ENCODE results near the gene GDAP1L1.

The GDAP1L1 gene

DNA sequence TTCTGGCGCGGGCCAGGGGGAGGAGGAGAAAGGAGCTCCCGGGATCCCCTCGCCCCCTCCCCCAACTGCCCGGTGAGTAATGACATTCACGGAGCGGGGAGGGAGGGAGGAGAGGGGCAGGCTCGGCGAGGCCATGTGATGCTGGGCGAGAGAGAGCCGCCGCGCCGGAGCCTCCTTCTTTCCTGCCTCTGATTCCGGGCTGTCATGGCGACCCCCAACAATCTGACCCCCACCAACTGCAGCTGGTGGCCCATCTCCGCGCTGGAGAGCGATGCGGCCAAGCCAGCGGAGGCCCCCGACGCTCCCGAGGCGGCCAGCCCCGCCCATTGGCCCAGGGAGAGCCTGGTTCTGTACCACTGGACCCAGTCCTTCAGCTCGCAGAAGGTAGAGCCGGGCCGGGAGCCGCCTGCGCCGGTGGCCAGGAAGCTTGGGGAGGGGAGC, at the start of gene GDAP1L1:
TSS of gene GDAP1L1 (plus strand) at position 178 of the 441 bp plus-strand sequence. CDS start at position 205, 27 bp downstream.
- DNase-seq (ENCODE audit: low spot score), result no peak

DNA sequence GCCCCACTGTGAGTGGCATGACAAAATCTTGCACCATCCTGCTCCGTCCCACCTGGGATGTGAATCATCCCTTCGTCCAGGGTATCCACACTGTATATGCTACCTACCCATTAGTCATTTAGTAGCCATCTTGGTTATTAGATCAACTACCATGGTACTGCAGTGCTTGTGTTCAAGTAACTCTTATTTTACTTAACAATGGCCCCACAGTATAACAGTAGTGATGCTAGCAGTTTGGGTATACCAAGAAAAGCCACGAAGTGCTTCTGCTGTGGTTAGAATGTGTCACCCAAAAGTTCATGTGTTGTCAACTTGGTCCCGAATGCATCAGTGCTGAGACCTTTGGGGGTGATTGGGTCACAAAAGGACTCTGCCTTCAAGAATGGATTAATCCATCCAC, 48.2 kb upstream of the GDAP1L1 start:
- DNase-seq (ENCODE audit: low spot score), result no peak

DNA sequence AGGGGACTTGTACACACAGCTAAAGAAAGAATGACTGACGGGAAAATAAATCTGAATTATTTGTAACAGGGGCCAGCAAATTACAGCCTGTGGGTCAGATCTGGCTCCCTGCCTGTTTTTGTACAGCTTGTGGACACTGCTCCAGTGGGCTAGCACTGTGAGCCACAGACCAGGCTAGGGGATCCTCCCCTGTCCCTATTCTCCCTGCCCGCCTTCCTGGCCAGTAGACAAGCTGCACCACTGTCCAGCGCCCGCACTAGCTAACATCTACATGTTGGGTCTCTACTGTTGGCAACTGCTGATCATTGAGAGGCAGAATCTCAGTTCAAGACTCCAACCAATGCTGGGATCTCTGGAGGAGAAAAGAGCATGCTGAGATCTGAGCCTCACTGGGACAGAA, 47.2 kb upstream of the GDAP1L1 start:
- no peak for DNase-seq (ENCODE audit: low spot score)

DNA sequence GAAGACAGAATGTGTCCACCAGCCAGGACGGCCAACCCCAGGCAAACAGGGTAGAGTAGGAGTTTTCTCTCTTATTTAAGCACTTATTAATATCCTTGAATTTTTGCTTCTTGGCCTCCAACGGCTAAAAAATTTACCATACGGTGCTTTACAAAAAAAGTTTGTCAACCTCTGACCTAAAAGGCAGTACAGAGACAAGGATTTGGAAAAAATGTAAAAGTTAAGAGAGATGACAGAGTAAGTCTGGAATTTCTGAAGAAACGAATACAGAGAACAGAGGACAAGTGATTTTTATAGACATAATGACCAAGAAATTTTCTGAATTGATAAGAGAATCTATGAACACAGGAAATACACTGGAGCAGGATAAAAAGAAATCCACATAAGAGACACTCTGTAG, 46.7 kb upstream of the GDAP1L1 start:
- DNase-seq (ENCODE audit: low spot score), result no peak

DNA sequence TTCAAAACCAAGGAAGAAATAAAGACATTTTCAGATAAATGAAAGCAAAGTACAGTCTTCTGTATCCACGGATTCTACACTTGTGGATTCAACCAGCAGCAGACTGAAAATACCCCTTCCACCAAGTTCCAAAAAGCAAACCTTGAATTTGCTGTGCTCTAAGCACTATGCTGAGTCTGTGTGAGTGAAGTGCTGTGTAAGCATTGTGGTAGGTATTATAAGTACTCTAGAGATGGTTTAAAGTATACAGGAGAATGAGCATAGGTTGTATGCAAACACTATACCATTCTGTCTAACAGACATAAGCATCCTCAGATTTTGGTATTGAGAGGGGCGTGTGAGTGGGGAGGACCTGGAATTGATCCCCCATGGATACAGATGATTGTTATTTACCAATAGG, 46.1 kb upstream of the GDAP1L1 start:
- no peak for DNase-seq (ENCODE audit: low spot score)

DNA sequence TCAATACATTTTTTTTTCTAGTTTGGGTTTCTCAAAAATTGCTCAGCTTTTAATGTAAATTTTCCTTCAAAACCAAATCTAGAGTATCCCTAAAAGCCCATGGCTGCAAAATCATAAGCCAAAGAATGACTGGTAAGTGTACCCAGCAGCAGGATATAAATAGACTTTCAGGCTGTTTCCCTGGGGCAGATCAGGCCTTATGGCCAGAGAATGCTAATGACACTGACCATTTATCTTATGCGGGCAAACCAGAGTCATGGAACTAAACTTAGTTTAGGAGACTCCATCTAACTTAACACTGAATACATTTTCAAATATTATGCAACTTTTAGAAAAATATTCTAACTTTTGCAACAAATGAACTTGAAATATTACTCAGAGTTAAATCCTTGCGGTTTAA, 43.9 kb upstream of the GDAP1L1 start:
- no peak for DNase-seq (ENCODE audit: low spot score)

DNA sequence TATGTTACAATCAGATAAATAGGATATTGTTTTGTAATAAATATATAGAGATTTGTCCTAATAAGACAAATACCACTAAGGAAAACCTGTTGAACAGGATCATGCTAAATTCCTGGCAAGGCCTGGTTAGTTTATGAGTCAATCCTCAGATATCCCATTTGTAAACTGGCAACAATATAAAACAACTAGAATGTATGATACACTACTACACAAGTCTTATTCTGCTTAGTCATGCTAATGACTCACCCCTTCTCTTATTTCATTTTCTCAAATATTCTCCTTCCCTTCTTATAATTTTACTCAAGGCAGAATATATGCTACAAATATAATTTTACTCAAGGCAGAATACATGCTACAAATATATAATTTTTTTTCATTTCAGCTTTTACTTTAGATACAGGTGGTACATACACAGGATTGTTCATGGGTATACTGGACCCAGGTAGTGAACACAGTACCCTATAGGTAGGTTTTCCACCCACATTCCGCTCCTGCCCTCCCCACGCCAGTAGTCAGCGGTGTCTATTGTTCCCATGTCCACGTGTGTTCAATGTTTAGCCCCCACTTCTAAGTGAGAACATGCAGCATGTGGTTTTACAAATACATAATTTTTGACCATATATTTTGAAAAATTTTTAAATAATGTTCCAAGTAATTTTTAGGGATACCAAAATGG, 42.8 kb upstream of the GDAP1L1 start:
- DNase-seq (ENCODE audit: low spot score), result no peak

DNA sequence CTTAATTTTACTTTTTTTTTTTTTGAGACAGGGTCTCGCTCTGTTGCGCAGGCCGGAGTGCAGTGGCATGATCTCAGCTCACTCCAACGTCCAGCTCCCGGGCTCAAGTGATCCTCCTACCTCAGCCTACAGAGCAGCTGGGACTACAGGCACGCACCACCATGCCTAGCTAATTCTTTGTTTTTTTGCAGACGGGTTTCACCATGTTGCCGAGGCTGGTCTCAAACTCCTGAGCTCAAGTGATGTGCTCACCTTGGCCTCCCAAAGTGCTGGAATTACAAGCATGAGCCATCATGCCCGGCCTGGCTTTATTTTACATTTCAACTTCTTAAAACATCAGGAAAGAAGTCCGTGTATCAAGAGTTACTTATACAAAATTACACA, 42.3 kb upstream of the GDAP1L1 start:
- no peak for DNase-seq (ENCODE audit: low spot score)

DNA sequence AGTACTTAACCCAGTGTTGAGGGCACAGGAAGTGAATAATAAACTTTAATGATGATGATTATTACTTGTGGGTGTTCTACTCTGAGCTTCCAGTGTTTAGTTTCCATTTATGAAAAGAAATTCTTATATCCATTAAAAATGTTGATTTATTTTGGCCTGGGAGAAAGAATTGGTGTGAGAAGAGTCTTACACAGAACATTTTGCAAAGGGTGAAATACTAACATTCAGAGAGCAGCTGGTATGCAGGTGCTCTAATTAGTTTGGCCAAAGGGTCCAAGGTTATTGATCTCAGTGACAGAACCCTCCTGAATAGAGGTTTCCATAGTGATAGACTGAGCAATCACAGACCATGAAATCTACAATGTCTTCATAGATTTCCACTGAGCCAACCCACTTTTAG, 41.0 kb upstream of the GDAP1L1 start:
- no peak for DNase-seq (ENCODE audit: low spot score)

DNA sequence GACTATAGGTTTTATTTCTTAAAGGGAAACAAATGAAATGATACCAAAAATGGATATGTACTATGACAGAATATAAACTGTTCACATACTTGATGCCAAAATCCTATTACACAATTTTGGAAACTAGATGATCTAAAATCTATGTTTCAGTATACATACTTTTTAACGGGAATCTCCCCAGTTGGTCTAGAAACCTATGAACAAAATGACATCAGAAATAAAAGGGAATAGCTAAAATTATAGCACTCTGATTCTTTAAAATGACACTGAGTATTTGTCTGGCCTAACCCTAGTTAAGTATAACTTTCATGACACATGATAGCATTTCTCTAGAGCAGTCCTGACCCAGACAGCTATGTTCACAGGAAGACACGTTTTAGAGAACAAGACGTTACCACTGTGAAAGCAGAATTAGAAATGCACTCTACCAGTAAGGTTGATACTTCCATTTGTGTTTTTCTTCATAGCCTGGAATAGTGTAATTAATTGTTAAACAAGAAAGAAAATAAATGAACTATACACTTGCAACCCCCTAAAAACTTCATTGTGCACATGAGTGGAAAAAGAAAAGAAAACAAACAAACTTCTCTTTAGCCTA, 39.9 kb upstream of the GDAP1L1 start:
- DNase-seq (ENCODE audit: low spot score), result no peak

DNA sequence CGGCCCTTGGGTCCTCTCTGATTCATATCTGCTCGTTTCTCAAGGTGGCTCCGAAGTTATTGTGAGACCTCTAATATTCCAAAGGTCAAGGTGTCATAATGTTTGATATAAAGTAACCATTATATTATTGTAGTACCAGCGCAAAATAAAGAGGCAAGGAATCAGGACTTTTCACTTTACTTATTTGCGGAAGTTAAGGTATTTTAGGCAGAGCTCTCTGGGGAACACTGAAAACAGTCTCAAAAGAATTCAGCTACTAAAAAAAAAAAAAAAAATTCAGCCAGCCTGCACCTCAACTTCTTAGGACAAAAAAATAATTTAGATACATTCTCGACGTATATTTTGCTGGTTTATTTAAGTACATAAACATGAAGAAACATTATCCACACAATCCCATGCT, 38.9 kb upstream of the GDAP1L1 start:
- no peak for DNase-seq (ENCODE audit: low spot score)

DNA sequence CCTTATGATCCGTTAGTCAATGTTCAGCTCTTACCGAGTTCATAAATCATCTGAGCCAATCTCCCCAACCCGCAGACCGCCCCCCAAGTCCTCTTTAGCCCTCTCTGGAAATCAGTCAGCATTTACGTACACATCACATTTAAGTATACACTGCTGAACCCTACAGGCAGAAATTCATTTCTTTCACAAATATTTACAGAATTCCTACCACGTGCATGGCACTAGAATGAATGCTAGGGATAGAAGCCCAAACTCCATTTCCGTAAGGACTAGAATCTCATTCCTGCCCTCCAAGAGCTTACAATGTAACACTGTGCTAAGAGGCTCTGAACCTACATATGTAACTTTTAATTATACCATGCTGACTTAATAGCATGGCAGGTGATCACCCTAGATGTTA, 38.3 kb upstream of the GDAP1L1 start:
- no peak for DNase-seq (ENCODE audit: low spot score)

DNA sequence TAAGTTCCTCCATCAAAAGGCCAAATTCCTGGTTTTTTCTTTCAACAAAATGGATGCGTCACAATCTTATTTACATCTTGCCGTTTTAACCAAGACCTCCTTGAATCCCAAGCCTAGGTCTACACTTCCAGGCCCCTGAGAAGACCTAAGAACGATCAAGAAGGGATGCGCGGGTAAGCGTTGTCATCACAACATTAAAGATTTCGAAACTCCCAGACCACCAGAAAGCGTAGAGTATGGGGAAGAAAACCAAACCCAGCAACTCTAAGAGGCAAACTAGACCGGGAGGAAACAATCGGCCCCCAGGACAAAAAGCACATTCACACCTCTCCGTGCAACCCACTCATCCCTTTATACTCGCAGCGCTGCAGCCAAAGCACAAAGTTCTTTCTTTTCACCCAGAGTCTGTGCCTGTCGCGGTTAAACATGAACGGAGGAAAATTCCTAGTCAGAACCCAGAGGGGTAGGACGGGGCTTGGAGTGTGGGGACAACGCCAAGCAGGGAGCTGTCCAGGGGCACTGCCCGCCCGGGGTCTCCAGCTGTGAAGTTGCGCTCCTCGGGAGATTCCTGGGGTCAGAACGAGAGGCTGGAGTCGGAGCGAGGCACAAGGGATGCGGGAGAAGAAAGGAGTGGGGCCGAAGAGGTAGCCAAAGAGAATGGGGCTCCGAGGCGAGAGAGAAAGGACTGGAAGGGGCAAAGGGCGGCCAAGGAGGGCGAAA, 37.3 kb upstream of the GDAP1L1 start:
- peak; percentile 36 for DNase-seq (ENCODE audit: low spot score)

DNA sequence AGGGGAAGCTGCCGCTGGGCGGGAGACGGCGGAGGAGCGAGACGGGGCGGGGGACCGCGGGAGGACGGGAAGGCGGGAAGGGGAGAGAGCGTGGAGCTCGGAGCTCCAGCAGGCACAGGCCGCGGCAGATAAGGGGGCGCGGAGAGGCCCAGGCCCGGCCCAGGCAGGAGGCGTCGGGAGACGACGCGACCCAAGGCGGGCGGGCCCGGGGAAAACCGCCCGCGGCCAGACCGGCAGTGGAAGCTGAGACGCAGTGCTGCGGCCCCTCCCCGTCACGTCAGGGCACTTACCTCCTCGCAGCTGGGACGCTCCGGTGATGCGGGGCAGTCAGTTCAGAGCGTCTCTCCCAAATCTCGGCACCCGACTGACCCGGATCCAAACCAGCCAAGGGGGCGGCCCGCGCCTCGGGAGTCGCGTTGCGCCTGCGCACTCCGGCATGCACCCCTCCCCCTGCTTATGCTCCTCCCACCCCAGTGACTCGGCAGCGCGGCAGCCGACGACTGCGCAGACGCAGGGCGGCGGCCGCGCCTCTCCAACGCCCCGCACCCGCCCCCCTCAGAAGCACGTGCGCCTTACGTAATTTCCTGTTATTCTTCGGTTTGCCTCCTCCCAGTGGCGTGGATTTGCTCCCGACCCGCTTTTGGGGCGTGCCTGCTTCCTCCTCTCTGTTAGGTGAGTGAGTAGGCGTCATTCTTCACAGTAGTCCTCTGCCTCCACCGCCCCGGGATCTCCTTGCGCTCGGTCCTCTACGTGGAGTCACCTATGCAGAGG, 36.5 kb upstream of the GDAP1L1 start, which contains the start of gene OSER1:
TSS of gene OSER1 (minus strand) at position 366 of the 771 bp plus-strand sequence. CDS start 3,814 bp downstream, outside the sequence.
- peak; percentile 100 for DNase-seq (ENCODE audit: low spot score)

DNA sequence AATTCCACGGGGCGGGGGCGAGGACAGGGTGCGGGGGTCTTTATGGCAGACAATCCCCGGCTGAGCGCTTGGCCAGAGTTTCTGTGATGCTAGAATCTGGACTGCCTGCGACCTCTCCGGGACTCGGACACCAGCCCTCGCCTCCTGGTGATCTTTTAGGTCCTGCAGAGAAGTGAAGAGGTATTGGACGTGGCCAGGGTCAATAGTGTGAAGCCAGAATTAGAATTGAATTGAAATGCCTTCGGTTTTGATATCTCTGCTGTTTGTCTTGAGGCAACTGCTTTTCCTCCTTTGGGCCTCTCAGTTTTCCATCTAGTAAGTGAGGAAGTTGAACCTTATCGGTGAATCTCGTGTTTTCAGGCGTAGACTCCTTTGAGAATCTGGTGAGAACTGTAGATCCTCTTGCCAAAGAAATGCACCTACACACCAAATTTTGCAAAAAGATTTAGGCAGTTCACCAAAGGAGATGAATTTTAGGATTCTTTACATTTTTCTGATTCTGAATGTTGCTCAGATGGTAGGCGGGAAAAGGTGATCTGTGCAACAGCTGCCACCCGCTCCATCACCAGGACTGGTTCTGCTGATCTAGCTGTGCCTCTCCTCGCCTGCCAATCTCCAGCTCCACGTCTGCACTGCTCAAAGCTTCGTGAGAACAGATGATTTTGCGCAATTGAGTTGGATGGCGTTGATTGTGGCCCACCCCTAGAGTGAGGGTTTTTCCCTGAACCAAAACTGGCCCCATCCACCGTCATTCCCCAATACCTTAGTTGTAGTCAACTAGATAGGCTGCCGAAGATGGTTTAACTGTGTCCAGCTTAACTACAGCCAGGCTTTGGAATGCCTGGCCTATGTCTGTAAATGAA, 35.7 kb upstream of the GDAP1L1 start:
- DNase-seq (ENCODE audit: low spot score), result no peak

DNA sequence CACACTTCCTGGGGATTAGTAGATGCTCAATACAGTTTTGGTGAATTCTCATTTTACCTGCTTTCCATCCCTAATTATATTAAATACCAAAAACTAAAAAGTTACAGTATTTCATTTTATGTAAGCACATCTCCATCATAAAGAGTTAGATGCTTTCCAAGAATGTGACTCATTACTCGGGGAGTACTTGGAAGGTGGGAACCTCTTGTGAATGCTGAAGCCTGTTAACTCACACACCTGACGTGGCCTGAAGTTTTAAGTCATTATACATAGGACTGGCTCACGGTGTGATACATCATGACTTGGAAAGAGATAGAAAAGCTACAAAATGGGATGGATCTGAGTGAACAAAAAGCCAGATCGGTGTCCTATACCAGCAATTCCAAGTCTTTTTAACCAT, 34.3 kb upstream of the GDAP1L1 start:
- DNase-seq (ENCODE audit: low spot score), result no peak

DNA sequence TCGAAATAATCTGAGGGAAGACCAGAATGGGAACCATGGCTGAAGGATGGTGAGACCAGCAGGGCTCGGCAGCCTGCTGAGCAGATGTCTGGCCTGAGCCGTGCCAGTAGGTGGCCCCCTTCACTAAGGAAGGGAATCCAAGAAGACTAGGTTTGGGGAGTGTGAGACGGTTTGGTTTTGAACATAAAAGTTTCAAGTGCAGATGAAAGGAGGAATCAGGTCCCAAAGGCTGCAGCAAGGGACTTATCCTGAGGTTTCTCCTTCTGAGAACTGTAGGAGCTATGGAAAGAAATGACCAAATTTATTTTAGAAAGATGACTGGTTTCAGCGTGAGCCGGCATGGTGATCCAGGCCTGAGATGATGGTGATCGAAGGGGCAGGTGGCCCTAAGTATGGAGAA, 32.0 kb upstream of the GDAP1L1 start:
- peak; percentile 73 for DNase-seq (ENCODE audit: low spot score)

DNA sequence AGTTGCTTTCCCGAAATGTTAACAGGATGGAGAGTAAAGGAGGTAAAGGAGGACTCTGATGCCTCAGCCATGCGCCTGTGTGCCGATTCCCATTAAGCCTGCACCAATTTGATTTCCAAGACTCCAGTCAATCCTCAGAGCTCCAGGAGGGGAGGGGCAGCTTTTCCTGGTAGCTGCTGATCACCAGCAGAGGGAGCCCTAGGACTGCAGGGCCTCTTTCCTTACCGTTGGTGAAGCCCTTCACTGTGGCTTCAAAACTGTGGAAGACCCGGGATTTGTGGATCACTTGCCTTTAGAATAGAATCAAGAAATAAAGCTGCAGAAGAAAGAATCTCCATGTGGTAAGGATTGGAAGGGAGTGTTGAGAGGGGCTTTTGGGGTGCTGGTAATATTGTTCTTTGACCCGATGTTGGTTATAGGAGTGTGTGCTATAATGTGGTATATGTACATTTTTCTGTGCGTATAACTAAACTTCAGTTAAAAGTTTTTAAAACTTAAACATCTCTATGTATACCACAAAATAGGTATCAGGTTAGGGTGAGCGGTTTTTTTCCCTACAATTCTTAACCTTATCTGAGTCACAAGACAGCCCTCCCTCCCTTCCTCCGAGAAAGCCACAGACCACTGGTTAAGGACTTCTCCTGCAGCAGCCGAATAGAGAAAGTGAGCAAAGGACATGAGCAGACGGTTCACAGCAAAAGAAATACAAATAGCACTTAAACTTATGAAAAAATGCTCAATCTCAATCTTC, 29.6 kb upstream of the GDAP1L1 start:
- DNase-seq (ENCODE audit: low spot score), result peak; percentile 76

DNA sequence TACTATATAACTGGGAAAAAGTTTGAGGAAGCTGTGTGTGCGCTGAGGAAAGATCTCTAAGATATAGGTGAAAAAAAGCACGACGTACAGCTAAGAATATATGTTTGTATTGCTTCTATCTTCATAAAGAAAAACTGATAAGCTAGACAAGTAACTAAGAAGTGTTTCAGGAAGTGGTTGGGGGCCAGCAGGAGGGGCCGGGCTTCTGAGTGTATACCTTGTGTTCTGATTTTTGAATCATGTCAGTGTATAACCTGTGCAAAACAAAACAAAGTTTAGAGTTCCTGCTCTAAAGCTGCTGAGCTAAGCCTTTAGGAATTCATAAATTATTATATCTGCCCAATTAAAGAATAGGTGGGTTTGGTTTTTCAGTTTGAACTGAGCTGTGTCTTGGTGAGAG, 28.7 kb upstream of the GDAP1L1 start:
- DNase-seq (ENCODE audit: low spot score), result no peak

DNA sequence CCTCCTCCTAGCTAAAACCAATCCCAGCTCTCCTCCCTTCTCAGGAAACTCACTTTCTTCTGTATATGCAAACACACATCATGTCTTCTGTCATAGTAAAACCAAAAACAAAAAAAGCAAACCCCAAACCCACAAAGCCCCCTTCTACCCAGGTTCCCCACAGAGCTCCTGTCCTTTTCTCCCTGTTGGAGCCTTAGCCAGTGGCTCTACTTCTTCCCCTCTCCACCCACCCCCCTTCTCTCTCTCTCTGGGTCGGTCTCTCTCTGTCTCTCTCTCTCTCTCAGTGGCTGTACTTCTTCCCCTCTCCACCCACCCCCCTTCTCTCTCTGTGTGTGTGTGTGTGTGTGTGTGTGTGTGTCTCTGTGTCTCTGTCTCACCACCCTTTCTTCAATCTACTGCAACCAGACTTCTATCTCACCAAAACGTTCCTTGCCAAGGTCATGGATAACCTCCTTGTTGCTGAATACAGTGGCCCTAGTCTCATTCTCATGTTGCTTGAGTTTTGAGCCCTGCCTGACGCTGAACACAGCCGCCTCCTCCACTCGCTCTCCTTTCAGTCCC, 27.9 kb upstream of the GDAP1L1 start:
- no peak for DNase-seq (ENCODE audit: low spot score)

Data from D341Med (cell line).